Endothelial cell of umbilical vein (primary cell): ENCODE measurements around the gene LARP6.

ENCODE experiments used
- EZH2 ChIP-seq: IDR thresholded peaks from 2 replicates; pipeline ENCODE4 v1.6.1; 2012; ENCODE audit warnings: borderline replicate concordance, low read depth, mild to moderate bottlenecking, moderate library complexity, low read length, inconsistent platforms; ENCODE audit not compliant: severe bottlenecking
- FOS ChIP-seq: IDR thresholded peaks from 2 replicates; pipeline ENCODE4 v1.6.1; 2011; ENCODE audit warnings: mild to moderate bottlenecking, low read length, moderate library complexity, borderline replicate concordance; ENCODE audit not compliant: insufficient read depth
- GATA2 ChIP-seq: IDR thresholded peaks from 2 replicates; pipeline ENCODE4 v1.7.0; 2011; ENCODE audit warnings: low read depth, mild to moderate bottlenecking, moderate library complexity, mixed read lengths, low read length; ENCODE audit not compliant: insufficient read length, insufficient read depth
- JUN ChIP-seq: IDR thresholded peaks from 2 replicates; pipeline ENCODE4 v1.6.1; 2011; ENCODE audit warnings: borderline replicate concordance, low read depth; ENCODE audit not compliant: insufficient read length, insufficient read depth
- MYC ChIP-seq: IDR thresholded peaks from one replicate; pipeline ENCODE4 v1.6.1; 2011; ENCODE audit warnings: mild to moderate bottlenecking, low read depth, low read length
- POLR2A ChIP-seq: IDR thresholded peaks from 2 replicates; pipeline ENCODE4 v1.6.1; 2012; ENCODE audit warnings: low read depth, mild to moderate bottlenecking, control low read depth, low read length
- POLR2AphosphoS5 ChIP-seq: IDR thresholded peaks from 2 replicates; pipeline ENCODE4 v1.6.1; 2012; ENCODE audit warnings: low read depth, mild to moderate bottlenecking, control low read depth, low read length, moderate library complexity; ENCODE audit not compliant: insufficient read depth
- TF ChIP-seq, protein P1 (sequence below), 2 donors: IDR thresholded peaks; 1 replicate in 1 of 2; 2 replicates in 1 of 2; pipeline ENCODE4 v1.5.1; 2011; ENCODE audit warnings: low read length in 2 of 2, mild to moderate bottlenecking in 2 of 2, moderate library complexity in 2 of 2, control low read depth in 1 of 2, inconsistent platforms in 1 of 2, low read depth in 1 of 2; ENCODE audit not compliant: insufficient read depth in 1 of 2; ENCODE audit errors: extremely low read depth in 1 of 2
- TF ChIP-seq, protein P2 (sequence below): IDR thresholded peaks from 2 replicates; pipeline ENCODE4 v1.6.1; 2011; ENCODE audit not compliant: insufficient read depth, insufficient read length

DNA sequence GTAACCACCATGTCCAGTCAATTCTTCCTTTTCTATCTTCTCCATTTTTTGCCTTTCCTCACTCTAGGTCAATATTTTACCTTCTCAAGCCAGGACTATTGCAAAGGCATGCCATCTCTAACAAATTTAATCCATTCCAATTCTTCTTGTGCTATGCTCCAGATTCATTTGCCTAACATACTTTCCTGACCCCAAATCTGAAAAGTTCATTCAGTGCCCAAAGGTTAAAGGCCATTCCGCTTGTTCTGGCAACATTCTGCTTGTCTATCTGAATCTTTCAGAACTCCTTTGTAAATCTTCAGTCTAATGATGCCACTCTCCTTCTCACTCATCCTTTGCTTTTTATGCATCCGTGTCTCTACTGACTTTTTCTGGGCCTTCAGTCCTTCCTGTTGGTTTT is 22.7 kb upstream of the LARP6 start:
- no peak for TF ChIP-seq POLR2A
- TF ChIP-seq POLR2AphosphoS5, result no peak
- TF ChIP-seq, protein P1, sequence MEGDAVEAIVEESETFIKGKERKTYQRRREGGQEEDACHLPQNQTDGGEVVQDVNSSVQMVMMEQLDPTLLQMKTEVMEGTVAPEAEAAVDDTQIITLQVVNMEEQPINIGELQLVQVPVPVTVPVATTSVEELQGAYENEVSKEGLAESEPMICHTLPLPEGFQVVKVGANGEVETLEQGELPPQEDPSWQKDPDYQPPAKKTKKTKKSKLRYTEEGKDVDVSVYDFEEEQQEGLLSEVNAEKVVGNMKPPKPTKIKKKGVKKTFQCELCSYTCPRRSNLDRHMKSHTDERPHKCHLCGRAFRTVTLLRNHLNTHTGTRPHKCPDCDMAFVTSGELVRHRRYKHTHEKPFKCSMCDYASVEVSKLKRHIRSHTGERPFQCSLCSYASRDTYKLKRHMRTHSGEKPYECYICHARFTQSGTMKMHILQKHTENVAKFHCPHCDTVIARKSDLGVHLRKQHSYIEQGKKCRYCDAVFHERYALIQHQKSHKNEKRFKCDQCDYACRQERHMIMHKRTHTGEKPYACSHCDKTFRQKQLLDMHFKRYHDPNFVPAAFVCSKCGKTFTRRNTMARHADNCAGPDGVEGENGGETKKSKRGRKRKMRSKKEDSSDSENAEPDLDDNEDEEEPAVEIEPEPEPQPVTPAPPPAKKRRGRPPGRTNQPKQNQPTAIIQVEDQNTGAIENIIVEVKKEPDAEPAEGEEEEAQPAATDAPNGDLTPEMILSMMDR (IDR thresholded peaks at IDR 0.05; ENCODE audit: extremely low read depth in 1 of 2, insufficient read depth in 1 of 2, low read depth in 1 of 2, low read length in 2 of 2), result no peak
- TF ChIP-seq, protein P2, sequence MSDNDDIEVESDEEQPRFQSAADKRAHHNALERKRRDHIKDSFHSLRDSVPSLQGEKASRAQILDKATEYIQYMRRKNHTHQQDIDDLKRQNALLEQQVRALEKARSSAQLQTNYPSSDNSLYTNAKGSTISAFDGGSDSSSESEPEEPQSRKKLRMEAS, result no peak
- TF ChIP-seq EZH2, result no peak
- no peak for TF ChIP-seq GATA2
- no peak for TF ChIP-seq MYC
- TF ChIP-seq FOS, result no peak
- TF ChIP-seq JUN, result no peak
